ENCODE data around the gene CNPY4.
A peak's percentile ranks its signal among the peaks of the same experiment; 100 is the strongest.
"Not testable (repeated sequence)": the region's sequence is repeated elsewhere in the genome, so short reads cannot be mapped to it uniquely, and the experiment has no call there.

The CNPY4 gene

GRCh38 chr7:100126239-100126930, 7.0 kb downstream of the CNPY4 start:
- POLR2A ChIA-PET: interaction anchor here (0.6 to 6.0 kb wide), 13 partner anchors 12 to 301 kb away, joined by 3 to 80 read pairs (median 3); partner anchors contain the start of genes AP4M1, GJC3, MCM7 and TRIM4
- CTCF ChIA-PET: interaction anchor here (1.7 kb wide), 1 partner anchor 147 kb away, joined by 3 read pairs; no protein-coding TSS in a partner anchor
- TF ChIP-seq TARDBP (IDR thresholded peaks at IDR 0.05): no peak
- no peak for DNase-seq (ENCODE audit: extremely low spot score)

DNA sequence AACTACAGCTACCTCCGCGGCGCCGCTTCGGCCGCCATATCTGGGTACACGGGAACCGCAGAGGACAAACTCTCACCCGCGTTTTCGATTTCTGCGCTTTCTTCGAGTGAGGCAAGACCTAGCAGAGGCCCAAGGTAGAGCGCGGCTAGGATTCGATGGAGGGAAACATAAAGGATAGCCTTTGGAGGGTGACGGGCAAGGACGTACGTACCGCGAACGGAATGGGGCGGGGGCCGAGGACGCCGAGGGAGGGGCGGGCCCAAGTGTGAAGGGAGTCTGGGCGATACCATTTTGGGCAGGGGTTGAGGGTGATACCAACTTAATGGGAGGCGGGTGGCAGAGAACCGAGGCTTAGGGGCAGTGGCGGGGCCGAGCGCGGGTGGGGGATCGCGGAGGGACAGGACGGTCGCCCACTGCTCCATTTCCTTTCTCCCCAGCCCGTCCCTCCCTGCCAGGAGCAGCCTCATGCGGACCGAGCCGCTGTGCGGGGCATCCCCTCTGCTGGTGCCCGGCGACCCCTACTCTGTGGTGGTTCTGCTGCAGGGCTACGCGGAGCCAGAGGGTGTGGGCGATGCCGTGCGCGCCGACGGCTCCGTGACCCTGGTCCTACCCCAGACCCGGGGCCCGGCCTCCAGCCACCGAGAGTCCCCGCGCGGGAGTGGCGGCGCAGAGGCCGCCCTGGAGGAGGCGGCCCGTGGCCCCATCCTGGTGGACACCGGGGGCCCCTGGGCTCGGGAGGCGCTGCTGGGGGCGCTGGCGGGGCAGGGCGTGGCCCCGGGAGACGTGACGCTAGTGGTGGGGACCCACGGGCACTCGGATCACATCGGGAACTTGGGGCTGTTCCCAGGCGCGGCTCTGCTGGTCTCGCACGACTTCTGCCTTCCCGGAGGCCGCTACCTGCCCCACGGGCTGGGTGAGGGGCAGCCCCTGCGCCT, 7.8 kb downstream of the CNPY4 start, which contains the start of gene MBLAC1:
Gene MBLAC1 (plus strand): TSS at position 37 of the 935 bp plus-strand sequence. CDS start 429 bp downstream, at position 466.
- ChIA-PET CTCF (interaction anchor here (1.7 kb wide), 1 partner anchor 148 kb away, joined by 3 read pairs; no protein-coding TSS in a partner anchor), POLR2A (interaction anchor here (0.6 to 6.0 kb wide), 15 partner anchors 11 to 301 kb away, joined by 3 to 80 read pairs (median 4); partner anchors contain the start of genes AP4M1, GJC3, MCM7 and TRIM4)
- peak; percentile 84 for DNase-seq (ENCODE audit: extremely low spot score)
- TF ChIP-seq ARNT (IDR thresholded peaks at IDR 0.05): no peak
- peak; percentile 82 for TF ChIP-seq L3MBTL2 (conservative IDR thresholded peaks at IDR 0.05)
- no peak for TF ChIP-seq ELF4 (IDR thresholded peaks at IDR 0.05)
- TF ChIP-seq FOXK2 (IDR thresholded peaks at IDR 0.05): no peak
- TF ChIP-seq BHLHE40 (IDR thresholded peaks at IDR 0.05; ENCODE audit: borderline replicate concordance): peak; percentile 74; the same call in 1 of the 2 replicates
- no peak for TF ChIP-seq SUZ12 (IDR thresholded peaks at IDR 0.05)

GRCh38 chr7:100127866-100128636, 8.6 kb downstream of the CNPY4 start:
- ChIA-PET CTCF (interaction anchor here (0.6 kb wide), 1 partner anchor 45 kb away, joined by 3 read pairs; no protein-coding TSS in a partner anchor), POLR2A (interaction anchor here (0.6 to 1.9 kb wide), 9 partner anchors 13 to 148 kb away, joined by 3 to 14 read pairs (median 3); partner anchors contain the start of genes AP4M1, LAMTOR4, MCM7 and ZKSCAN1)
- TF ChIP-seq TARDBP (IDR thresholded peaks at IDR 0.05) (no peak), HDGF (IDR thresholded peaks at IDR 0.05; ENCODE audit: borderline replicate concordance) (no peak), FOXA1 (IDR thresholded peaks at IDR 0.05) (no peak)
- peak; percentile 35 for DNase-seq (ENCODE audit: extremely low spot score)

- ChIA-PET CTCF (interaction anchor here (0.6 kb wide), 1 partner anchor 46 kb away, joined by 3 read pairs; no protein-coding TSS in a partner anchor), POLR2A (interaction anchor here (0.6 to 2.7 kb wide), 10 partner anchors 12 to 149 kb away, joined by 3 to 16 read pairs (median 4); partner anchors contain the start of genes AP4M1, LAMTOR4, MCM7 and ZKSCAN1)
- no peak for DNase-seq (ENCODE audit: extremely low spot score)
- no peak for TF ChIP-seq HDGF (IDR thresholded peaks at IDR 0.05; ENCODE audit: borderline replicate concordance)
- no peak for TF ChIP-seq L3MBTL2 (conservative IDR thresholded peaks at IDR 0.05)
- TF ChIP-seq ARNT (IDR thresholded peaks at IDR 0.05): no peak
- TF ChIP-seq FOXK2 (IDR thresholded peaks at IDR 0.05): no peak
- TF ChIP-seq FOXA1 (IDR thresholded peaks at IDR 0.05): no peak
- no peak for TF ChIP-seq PKNOX1 (IDR thresholded peaks at IDR 0.05)
- TF ChIP-seq SP1 (IDR thresholded peaks at IDR 0.05): no peak
- TF ChIP-seq SUZ12 (IDR thresholded peaks at IDR 0.05): no peak
- no peak for TF ChIP-seq ZNF384 (IDR thresholded peaks at IDR 0.05)
Measured at GRCh38 chr7:100128637-100128963, 9.2 kb downstream of the CNPY4 start.

GRCh38 chr7:100130220-100130607, 10.8 kb downstream of the CNPY4 start:
- ChIA-PET POLR2A (interaction anchor here (1.0 to 2.7 kb wide), 4 partner anchors 8 to 118 kb away, joined by 3 to 16 read pairs (median 3); partner anchors contain the start of genes AP4M1 and MCM7), CTCF (interaction anchor here (0.7 to 1.8 kb wide), 10 partner anchors 9 to 298 kb away, joined by 3 to 8 read pairs (median 6); partner anchors contain the start of genes GAL3ST4, LAMTOR4 and ZCWPW1)
- not testable (repeated sequence) for DNase-seq (ENCODE audit: extremely low spot score)

DNA sequence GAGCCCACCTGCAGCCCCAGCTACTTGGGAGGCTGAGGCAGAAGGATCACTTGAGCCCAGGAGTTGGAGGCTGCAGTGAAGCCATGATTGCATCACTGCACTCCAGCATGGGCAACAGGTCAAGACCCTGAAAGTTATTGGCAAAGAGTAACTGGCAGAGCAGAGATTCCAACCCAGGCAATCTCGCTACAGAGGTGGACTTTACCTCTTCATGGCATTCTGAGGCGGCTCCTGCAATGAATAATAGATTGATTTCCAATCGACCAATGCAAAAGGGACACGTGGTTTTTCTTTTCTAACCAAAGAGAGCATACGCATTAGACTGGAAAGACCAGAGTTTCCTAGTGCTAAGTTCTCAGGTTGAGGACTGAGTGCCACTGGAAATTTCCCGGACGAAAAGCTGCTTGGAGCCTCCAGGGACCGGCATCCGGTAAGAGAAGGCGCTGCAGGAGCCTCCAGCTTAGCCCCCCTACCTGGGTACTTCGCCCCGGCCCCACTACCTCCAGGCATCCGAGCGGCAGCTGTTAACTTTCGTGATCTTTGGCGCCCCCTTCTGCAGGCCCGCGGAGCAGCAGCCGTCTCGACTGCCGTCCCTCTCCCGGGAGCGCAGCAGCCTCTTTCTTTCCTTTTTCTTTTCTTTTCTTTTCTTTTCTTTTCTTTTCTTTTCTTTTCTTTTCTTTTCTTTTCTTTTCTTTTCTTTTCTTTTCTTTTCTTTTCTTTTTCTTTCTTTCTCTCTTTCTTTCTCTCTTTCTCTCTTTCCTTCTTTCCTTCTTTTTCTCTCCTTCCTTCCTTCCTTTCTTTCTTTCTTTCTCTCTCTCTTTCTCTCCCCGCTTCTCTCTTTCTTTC, 11.4 kb downstream of the CNPY4 start:
- TF ChIP-seq L3MBTL2 (conservative IDR thresholded peaks at IDR 0.05) (0 out of 2 replicates have a peak, but pooled peaks have one; percentile 18), FOXA1 (IDR thresholded peaks at IDR 0.05) (no peak), PKNOX1 (IDR thresholded peaks at IDR 0.05) (no peak), ZNF384 (IDR thresholded peaks at IDR 0.05) (no peak), SP1 (IDR thresholded peaks at IDR 0.05) (no peak)
- DNase-seq (ENCODE audit: extremely low spot score): peak; percentile 77
- POLR2A ChIA-PET: interaction anchor here (1.0 to 2.7 kb wide), 5 partner anchors 8 to 119 kb away, joined by 3 to 16 read pairs (median 3); partner anchors contain the start of genes AP4M1, MCM7 and ZKSCAN1
- CTCF ChIA-PET: interaction anchor here (0.7 to 1.8 kb wide), 13 partner anchors 8 to 298 kb away, joined by 3 to 8 read pairs (median 5); partner anchors contain the start of genes GAL3ST4, LAMTOR4 and ZCWPW1

Measured in HEK293T (cell line).